GM21576 (cell line): ENCODE results near the gene SPEF2.
"Not testable (repeated sequence)": the region's sequence is repeated elsewhere in the genome, so short reads cannot be mapped to it uniquely, and the experiment has no call there.

Experiments
- ATAC-seq: cut with Tn5 transposase; IDR thresholded peaks from one replicate; pipeline ENCODE4 v1.9.1; 2021; ENCODE audit warnings: mild to moderate bottlenecking, moderate library complexity; ENCODE audit not compliant: unreplicated experiment

SPEF2 gene

GRCh38 chr5:35815089-35815936 lies 197.7 kb downstream of the SPEF2 start:
- ATAC-seq, result peak; percentile 75

DNA sequence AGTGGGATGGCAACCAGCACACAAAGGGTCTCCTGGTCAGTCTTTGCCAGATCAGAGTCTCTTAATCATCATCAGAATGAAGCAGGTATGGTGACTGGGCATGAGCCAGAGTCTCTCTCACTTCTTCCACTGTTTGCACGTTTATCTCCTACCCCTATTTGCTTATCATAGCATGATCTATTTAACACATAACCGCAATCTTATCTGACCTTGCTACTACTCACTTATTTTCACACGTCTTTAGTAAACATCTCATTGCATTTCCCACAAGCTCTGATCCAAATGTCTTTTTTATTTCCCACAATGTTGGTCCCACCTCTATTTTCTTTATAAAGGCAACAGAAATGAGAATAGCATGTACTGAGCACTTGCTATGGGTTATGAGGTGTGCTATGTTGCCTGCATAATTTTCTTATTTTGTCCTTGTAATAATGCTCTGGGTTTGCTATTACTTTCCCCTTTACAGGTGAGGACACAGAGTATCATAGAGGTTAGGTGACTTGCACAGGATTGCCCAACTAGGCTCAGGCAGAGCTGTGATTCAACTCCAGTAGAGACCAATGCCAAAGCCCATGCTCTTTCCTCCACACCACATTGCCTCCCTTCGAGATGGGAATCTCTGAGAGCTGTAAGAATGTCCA lies 199.3 kb downstream of the SPEF2 start:
- ATAC-seq, result no peak

- ATAC-seq, result no peak
These were observed 201.4 kb downstream of the SPEF2 start for GRCh38 chr5:35819026-35819425.

- ATAC-seq, result no peak
These were observed 202.0 kb downstream of the SPEF2 start for GRCh38 chr5:35819668-35820067.

- ATAC-seq, result no peak
These were observed 203.1 kb downstream of the SPEF2 start for GRCh38 chr5:35820735-35821134.

- no peak for ATAC-seq
These were observed 203.8 kb downstream of the SPEF2 start for GRCh38 chr5:35821513-35821912.

GRCh38 chr5:35822511-35822910 lies 204.8 kb downstream of the SPEF2 start:
- ATAC-seq, result no peak

GRCh38 chr5:35823347-35824098 lies 205.9 kb downstream of the SPEF2 start:
- ATAC-seq, result no peak

- ATAC-seq, result no peak
These were observed 208.4 kb downstream of the SPEF2 start for GRCh38 chr5:35826056-35826455.

DNA sequence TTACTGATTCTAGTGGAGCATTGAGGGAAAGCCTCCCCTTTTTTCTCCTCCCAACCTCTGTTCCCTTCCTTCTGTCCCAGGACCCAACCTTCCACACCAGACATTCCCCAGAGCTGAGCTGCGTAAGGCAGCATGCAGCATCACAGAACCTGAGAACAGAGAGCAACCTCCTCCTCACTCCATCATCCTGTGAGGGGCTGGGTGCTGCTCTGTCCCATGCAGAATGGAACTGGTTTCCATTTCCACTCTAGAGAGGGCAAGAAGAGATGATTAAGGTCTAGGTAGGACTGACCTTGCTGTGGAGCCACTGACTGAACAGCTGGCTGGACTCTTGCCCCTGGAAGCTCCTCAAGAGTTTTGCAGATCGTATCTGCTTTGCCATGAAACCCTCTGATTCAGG lies 208.9 kb downstream of the SPEF2 start:
- no peak for ATAC-seq

DNA sequence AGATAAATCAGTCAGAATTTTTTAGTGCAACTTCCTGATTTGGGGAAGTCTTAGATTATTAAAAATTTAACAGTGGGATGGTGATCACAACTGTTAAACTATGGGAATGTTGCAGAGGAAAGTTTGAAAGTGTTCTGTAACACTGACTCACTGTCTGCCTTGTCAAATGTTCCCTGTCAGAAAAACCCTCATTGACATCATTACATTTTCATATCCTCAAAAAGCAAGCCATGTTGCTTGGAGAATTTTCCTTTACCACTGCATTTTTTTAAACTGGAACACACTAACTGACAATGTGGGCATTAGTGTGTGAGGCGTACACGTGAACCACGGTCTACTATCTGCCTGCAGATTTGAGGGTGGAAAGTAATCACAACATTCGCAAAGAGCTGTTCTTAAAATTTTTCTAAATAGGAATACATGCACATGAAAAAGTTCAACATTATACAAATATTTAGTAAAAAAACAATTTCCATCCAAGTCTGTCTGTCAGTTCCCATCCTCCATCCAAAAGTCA lies 210.5 kb downstream of the SPEF2 start:
- ATAC-seq, result no peak

GRCh38 chr5:35830587-35830986 lies 212.9 kb downstream of the SPEF2 start:
- ATAC-seq, result no peak

GRCh38 chr5:35832762-35833161 lies 215.1 kb downstream of the SPEF2 start:
- ATAC-seq, result no peak

GRCh38 chr5:35833224-35833623 lies 215.6 kb downstream of the SPEF2 start:
- ATAC-seq, result no peak

- ATAC-seq, result no peak
These were observed 218.4 kb downstream of the SPEF2 start for GRCh38 chr5:35835796-35836742.

GRCh38 chr5:35838370-35839042 lies 220.8 kb downstream of the SPEF2 start:
- no peak for ATAC-seq

GRCh38 chr5:35842856-35843255 lies 225.2 kb downstream of the SPEF2 start:
- no peak for ATAC-seq

GRCh38 chr5:35845508-35845907 lies 227.8 kb downstream of the SPEF2 start:
- ATAC-seq, result not testable (repeated sequence)

- ATAC-seq, result no peak
These were observed 229.8 kb downstream of the SPEF2 start for GRCh38 chr5:35847491-35847890.

GRCh38 chr5:35847961-35848360 lies 230.3 kb downstream of the SPEF2 start:
- no peak for ATAC-seq
